ENCODE measurements around the gene FALEC.

The FALEC gene

GRCh38 chr1:150487763-150488115 is 27.8 kb upstream of the FALEC start:
- H3K9me3 Mint-ChIP-seq = no peaks in the 10 kb centered on the region
- peaks cover 13% of the 10 kb centered on the region for H3K4me1 Mint-ChIP-seq (ENCODE audit: low read depth)
- H3K36me3 Mint-ChIP-seq (ENCODE audit: low read depth) = peaks cover 27% of the 10 kb centered on the region
- peak overlapping the region; percentile 98 for H3K4me3 Mint-ChIP-seq
- peak overlapping the region; percentile 98 for H3K27ac Mint-ChIP-seq
- no peaks in the 10 kb centered on the region for H3K27me3 Mint-ChIP-seq (ENCODE audit: low read depth)
- no peak for DNase-seq (ENCODE audit: low spot score)

- peaks cover 48% of the 10 kb centered on the region for H3K36me3 Mint-ChIP-seq (ENCODE audit: low read depth)
- no peaks in the 10 kb centered on the region for H3K9me3 Mint-ChIP-seq
- H3K27me3 Mint-ChIP-seq (ENCODE audit: low read depth) = no peaks in the 10 kb centered on the region
- peaks cover 9% of the 10 kb centered on the region for H3K4me1 Mint-ChIP-seq (ENCODE audit: low read depth)
- no peak overlapping the region for H3K27ac Mint-ChIP-seq
- no peak overlapping the region for H3K4me3 Mint-ChIP-seq
- no peak for DNase-seq (ENCODE audit: low spot score)
These were observed 22.4 kb upstream of the FALEC start for GRCh38 chr1:150493175-150493574.

GRCh38 chr1:150498342-150498741 is 17.2 kb upstream of the FALEC start:
- Mint-ChIP-seq H3K27ac (peak overlapping the region; percentile 17), H3K36me3 (ENCODE audit: low read depth) (peaks cover 41% of the 10 kb centered on the region), H3K4me3 (no peak overlapping the region)

GRCh38 chr1:150505431-150505830 is 10.1 kb upstream of the FALEC start:
- H3K4me3 Mint-ChIP-seq = no peak overlapping the region

More at GRCh38 chr1:150498342-150498741, 17.2 kb upstream of the FALEC start:
- Mint-ChIP-seq H3K4me1 (ENCODE audit: low read depth) (no peaks in the 10 kb centered on the region), H3K9me3 (no peaks in the 10 kb centered on the region), H3K27me3 (ENCODE audit: low read depth) (no peaks in the 10 kb centered on the region)
- DNase-seq (ENCODE audit: low spot score) = no peak

GRCh38 chr1:150507912-150508864 is 7.4 kb upstream of the FALEC start, which contains the start of gene ECM1:
ECM1 (plus strand) TSS chr1:150508109; CDS start chr1:150508210, 101 bp downstream.
- H3K36me3 Mint-ChIP-seq (ENCODE audit: low read depth) = peaks cover 19% of the 10 kb centered on the region
- no peaks in the 10 kb centered on the region for H3K27me3 Mint-ChIP-seq (ENCODE audit: low read depth)
- H3K4me1 Mint-ChIP-seq (ENCODE audit: low read depth) = peaks cover 2% of the 10 kb centered on the region
- H3K27ac Mint-ChIP-seq = peak within 1 kb of the TSS; percentile 9
- H3K4me3 Mint-ChIP-seq = no peak within 1 kb of the TSS
- H3K9me3 Mint-ChIP-seq = no peaks in the 10 kb centered on the region
- no peak for DNase-seq (ENCODE audit: low spot score)

More at GRCh38 chr1:150505431-150505830, 10.1 kb upstream of the FALEC start:
- Mint-ChIP-seq H3K27ac (no peak overlapping the region), H3K27me3 (ENCODE audit: low read depth) (no peaks in the 10 kb centered on the region), H3K4me1 (ENCODE audit: low read depth) (peaks cover 2% of the 10 kb centered on the region), H3K36me3 (ENCODE audit: low read depth) (peaks cover 25% of the 10 kb centered on the region), H3K9me3 (no peaks in the 10 kb centered on the region)
- no peak for DNase-seq (ENCODE audit: low spot score)

- Mint-ChIP-seq H3K27ac (no peak overlapping the region), H3K36me3 (ENCODE audit: low read depth) (peaks cover 17% of the 10 kb centered on the region), H3K4me3 (no peak overlapping the region), H3K4me1 (ENCODE audit: low read depth) (peaks cover 2% of the 10 kb centered on the region), H3K9me3 (no peaks in the 10 kb centered on the region), H3K27me3 (ENCODE audit: low read depth) (no peaks in the 10 kb centered on the region)
- DNase-seq (ENCODE audit: low spot score) = no peak
These were observed 6.6 kb upstream of the FALEC start for GRCh38 chr1:150508982-150509381.

- H3K27me3 Mint-ChIP-seq (ENCODE audit: low read depth) = no peaks in the 10 kb centered on the region
- no peak overlapping the region for H3K27ac Mint-ChIP-seq
These were observed 4.0 kb upstream of the FALEC start for GRCh38 chr1:150511551-150511950.

GRCh38 chr1:150511985-150512660 is 3.4 kb upstream of the FALEC start:
- Mint-ChIP-seq H3K27ac (no peak overlapping the region), H3K27me3 (ENCODE audit: low read depth) (no peaks in the 10 kb centered on the region), H3K4me3 (no peak overlapping the region), H3K36me3 (ENCODE audit: low read depth) (peaks cover 7% of the 10 kb centered on the region), H3K9me3 (no peaks in the 10 kb centered on the region), H3K4me1 (ENCODE audit: low read depth) (peaks cover 12% of the 10 kb centered on the region)
- DNase-seq (ENCODE audit: low spot score) = no peak

More at GRCh38 chr1:150511551-150511950, 4.0 kb upstream of the FALEC start:
- H3K9me3 Mint-ChIP-seq = no peaks in the 10 kb centered on the region
- H3K36me3 Mint-ChIP-seq (ENCODE audit: low read depth) = peaks cover 8% of the 10 kb centered on the region
- H3K4me1 Mint-ChIP-seq (ENCODE audit: low read depth) = peaks cover 9% of the 10 kb centered on the region
- no peak overlapping the region for H3K4me3 Mint-ChIP-seq
- no peak for DNase-seq (ENCODE audit: low spot score)

- no peaks in the 10 kb centered on the region for H3K27me3 Mint-ChIP-seq (ENCODE audit: low read depth)
- no peak for DNase-seq (ENCODE audit: low spot score)
- H3K4me3 Mint-ChIP-seq = no peak overlapping the region
- H3K9me3 Mint-ChIP-seq = no peaks in the 10 kb centered on the region
- peaks cover 4% of the 10 kb centered on the region for H3K36me3 Mint-ChIP-seq (ENCODE audit: low read depth)
- peaks cover 10% of the 10 kb centered on the region for H3K4me1 Mint-ChIP-seq (ENCODE audit: low read depth)
- no peak overlapping the region for H3K27ac Mint-ChIP-seq
These were observed 2.7 kb upstream of the FALEC start for GRCh38 chr1:150512846-150513245.

- Mint-ChIP-seq H3K27ac (no peak overlapping the region), H3K36me3 (ENCODE audit: low read depth) (peaks cover 4% of the 10 kb centered on the region), H3K27me3 (ENCODE audit: low read depth) (no peaks in the 10 kb centered on the region), H3K4me3 (no peak overlapping the region), H3K4me1 (ENCODE audit: low read depth) (peaks cover 10% of the 10 kb centered on the region), H3K9me3 (no peaks in the 10 kb centered on the region)
- no peak for DNase-seq (ENCODE audit: low spot score)
These were observed 2.2 kb upstream of the FALEC start for GRCh38 chr1:150513351-150513791.

- DNase-seq (ENCODE audit: low spot score) = no peak
- Mint-ChIP-seq H3K36me3 (ENCODE audit: low read depth) (peaks cover 4% of the 10 kb centered on the region), H3K27ac (no peak overlapping the region), H3K4me1 (ENCODE audit: low read depth) (peaks cover 10% of the 10 kb centered on the region), H3K9me3 (no peaks in the 10 kb centered on the region), H3K27me3 (ENCODE audit: low read depth) (no peaks in the 10 kb centered on the region), H3K4me3 (peak overlapping the region; percentile 90)
These were observed 1.3 kb upstream of the FALEC start for GRCh38 chr1:150514260-150514659.

- H3K4me1 Mint-ChIP-seq (ENCODE audit: low read depth) = peaks cover 10% of the 10 kb centered on the region
- peaks cover 4% of the 10 kb centered on the region for H3K36me3 Mint-ChIP-seq (ENCODE audit: low read depth)
- DNase-seq (ENCODE audit: low spot score) = no peak
- H3K27ac Mint-ChIP-seq = no peak overlapping the region
- no peaks in the 10 kb centered on the region for H3K9me3 Mint-ChIP-seq
- H3K4me3 Mint-ChIP-seq = peak overlapping the region; percentile 90
- no peaks in the 10 kb centered on the region for H3K27me3 Mint-ChIP-seq (ENCODE audit: low read depth)
These were observed 632 bp upstream of the FALEC start for GRCh38 chr1:150514913-150515327.

- H3K27me3 Mint-ChIP-seq (ENCODE audit: low read depth) = no peaks in the 10 kb centered on the region
- no peaks in the 10 kb centered on the region for H3K9me3 Mint-ChIP-seq
- H3K27ac Mint-ChIP-seq = peak overlapping the region; percentile 24
- H3K4me3 Mint-ChIP-seq = peak overlapping the region; percentile 90
- DNase-seq (ENCODE audit: low spot score) = no peak
- peaks cover 11% of the 10 kb centered on the region for H3K4me1 Mint-ChIP-seq (ENCODE audit: low read depth)
- peaks cover 4% of the 10 kb centered on the region for H3K36me3 Mint-ChIP-seq (ENCODE audit: low read depth)
These were observed 569 bp downstream of the FALEC start for GRCh38 chr1:150516050-150516591.

- Mint-ChIP-seq H3K4me1 (ENCODE audit: low read depth) (peaks cover 12% of the 10 kb centered on the region), H3K27me3 (ENCODE audit: low read depth) (no peaks in the 10 kb centered on the region), H3K36me3 (ENCODE audit: low read depth) (peaks cover 4% of the 10 kb centered on the region), H3K4me3 (peak overlapping the region; percentile 90), H3K9me3 (no peaks in the 10 kb centered on the region), H3K27ac (peak overlapping the region; percentile 24)
- no peak for DNase-seq (ENCODE audit: low spot score)
These were observed 1.1 kb downstream of the FALEC start for GRCh38 chr1:150516616-150517015.

All from T-helper 2 cell treated with Interferon-gamma antibody and Interleukin-4, amounts not matched to agents 5 μg/mL and 100 μg/mL, for 36 hours (primary cell).